ENCODE measurements around the gene CTNNA2.

CTNNA2 gene

DNA sequence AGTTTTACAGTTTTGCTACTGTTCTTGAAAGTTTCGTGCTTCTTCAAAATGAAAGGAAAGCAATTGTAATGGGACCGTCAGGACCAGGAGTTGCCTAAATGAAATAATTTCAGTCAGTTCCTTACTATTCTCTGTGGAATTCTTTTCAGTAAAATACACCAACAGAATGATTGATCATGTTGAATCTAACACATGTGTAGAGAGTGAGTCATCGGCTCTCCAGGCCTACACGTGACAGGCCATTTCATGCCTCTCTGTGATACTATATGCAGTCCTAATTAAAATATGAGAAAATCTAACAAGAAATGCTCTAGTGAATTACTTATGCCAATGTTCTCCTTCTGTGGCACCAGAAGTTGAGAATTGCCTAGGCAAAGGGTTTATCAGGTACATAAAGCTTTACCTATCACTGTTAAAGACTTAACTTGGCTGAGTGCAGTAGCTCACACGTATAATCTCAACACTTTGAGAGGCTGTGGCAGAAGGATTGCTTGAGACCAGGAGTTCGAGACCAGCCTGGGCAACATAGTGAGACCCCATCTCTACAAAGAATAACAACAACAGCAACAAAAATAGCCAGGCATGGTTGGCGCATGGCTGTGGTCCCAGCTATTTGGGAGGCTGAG lies 592.3 kb downstream of the CTNNA2 start:
- Histone ChIP-seq H3K4me1 (ENCODE audit: control insufficient read depth, low read depth, low read length) (no peaks in the 10 kb centered on the region), H3K36me3 (ENCODE audit: control insufficient read depth, low read depth, low read length) (no peaks in the 10 kb centered on the region), H3K27ac (ENCODE audit: low read length) (no peak overlapping the region), H3K9ac (ENCODE audit: low read length) (no peak overlapping the region), H3K27me3 (ENCODE audit: control insufficient read depth, insufficient read depth, low read length) (no peaks in the 10 kb centered on the region), H3K4me3 (ENCODE audit: low read length) (no peak overlapping the region), H3K9me3 (ENCODE audit: control insufficient read depth, low read depth, low read length) (no peaks in the 10 kb centered on the region)

DNA sequence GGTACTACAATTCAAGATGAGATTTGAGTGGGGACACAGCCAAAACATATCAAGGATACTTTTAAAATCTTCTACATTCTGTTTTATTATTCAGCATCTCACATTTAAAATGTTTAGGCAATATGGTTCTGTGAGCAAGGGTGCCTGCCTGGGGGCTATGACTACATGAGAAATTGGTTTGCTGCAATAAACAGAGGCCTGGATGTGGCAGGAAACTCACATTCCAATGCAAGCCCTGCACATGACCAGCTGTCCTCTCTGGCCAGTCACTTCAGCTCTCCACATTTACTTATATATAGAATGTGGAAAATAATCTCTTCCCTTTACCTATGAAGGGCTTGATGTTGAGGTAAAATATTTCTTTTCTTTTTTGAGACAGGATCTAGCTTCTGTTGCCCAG lies 598.3 kb downstream of the CTNNA2 start:
- no peaks in the 10 kb centered on the region for H3K4me1 ChIP-seq (ENCODE audit: control insufficient read depth, low read depth, low read length)
- H3K27ac ChIP-seq (ENCODE audit: low read length) = no peak overlapping the region
- H3K27me3 ChIP-seq (ENCODE audit: control insufficient read depth, insufficient read depth, low read length) = no peaks in the 10 kb centered on the region
- H3K9me3 ChIP-seq (ENCODE audit: control insufficient read depth, low read depth, low read length) = no peaks in the 10 kb centered on the region
- no peak overlapping the region for H3K9ac ChIP-seq (ENCODE audit: low read length)
- no peaks in the 10 kb centered on the region for H3K36me3 ChIP-seq (ENCODE audit: control insufficient read depth, low read depth, low read length)
- no peak overlapping the region for H3K4me3 ChIP-seq (ENCODE audit: low read length)

- Histone ChIP-seq H3K9ac (ENCODE audit: low read length) (no peak overlapping the region), H3K9me3 (ENCODE audit: control insufficient read depth, low read depth, low read length) (no peaks in the 10 kb centered on the region), H3K27me3 (ENCODE audit: control insufficient read depth, insufficient read depth, low read length) (no peaks in the 10 kb centered on the region), H3K36me3 (ENCODE audit: control insufficient read depth, low read depth, low read length) (no peaks in the 10 kb centered on the region), H3K4me1 (ENCODE audit: control insufficient read depth, low read depth, low read length) (no peaks in the 10 kb centered on the region), H3K4me3 (ENCODE audit: low read length) (no peak overlapping the region), H3K27ac (ENCODE audit: low read length) (no peak overlapping the region)
Observed at GRCh38 chr2:80112790-80113189, 599.9 kb downstream of the CTNNA2 start.

DNA sequence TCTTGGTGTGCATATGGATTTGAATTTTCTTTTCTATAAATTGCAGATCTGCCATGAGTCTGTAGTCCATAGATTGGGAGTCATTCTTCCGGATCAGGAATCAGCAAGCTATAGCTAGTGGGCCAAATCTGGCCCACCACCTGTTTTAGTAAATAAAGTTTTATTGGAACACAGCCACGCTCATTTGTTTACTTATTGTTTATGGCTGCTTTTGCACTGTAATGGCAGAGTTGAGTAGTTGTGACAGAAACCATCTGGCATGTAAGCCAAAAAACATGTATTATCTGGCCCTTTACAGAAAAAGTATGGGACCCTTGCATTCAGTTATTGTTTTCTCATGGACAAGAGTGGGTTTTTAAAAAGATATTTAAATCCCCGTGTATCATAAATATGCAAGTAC lies 600.5 kb downstream of the CTNNA2 start:
- Histone ChIP-seq H3K27me3 (ENCODE audit: control insufficient read depth, insufficient read depth, low read length) (no peaks in the 10 kb centered on the region), H3K9me3 (ENCODE audit: control insufficient read depth, low read depth, low read length) (no peaks in the 10 kb centered on the region), H3K36me3 (ENCODE audit: control insufficient read depth, low read depth, low read length) (no peaks in the 10 kb centered on the region), H3K4me1 (ENCODE audit: control insufficient read depth, low read depth, low read length) (no peaks in the 10 kb centered on the region), H3K27ac (ENCODE audit: low read length) (no peak overlapping the region), H3K4me3 (ENCODE audit: low read length) (no peak overlapping the region), H3K9ac (ENCODE audit: low read length) (no peak overlapping the region)

DNA sequence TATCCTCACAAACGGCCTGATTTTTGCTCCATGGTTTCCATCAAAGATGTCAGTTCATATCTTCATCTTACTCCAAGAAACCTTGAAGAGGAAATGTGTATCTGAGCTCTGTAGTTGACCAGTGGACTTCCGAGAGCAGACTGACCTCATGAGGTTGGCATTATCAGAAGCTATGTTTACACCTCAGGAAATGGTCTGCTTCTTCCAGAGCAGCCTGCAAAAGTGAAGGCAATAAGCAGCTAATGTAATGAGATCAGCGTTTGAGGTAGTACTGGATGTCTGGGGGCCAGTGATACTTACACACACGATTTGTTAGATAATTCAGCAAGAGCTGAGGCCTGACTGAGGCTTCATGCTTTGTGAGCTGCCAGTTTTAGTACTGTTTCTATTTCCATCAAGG lies 602.0 kb downstream of the CTNNA2 start:
- H3K27me3 ChIP-seq (ENCODE audit: control insufficient read depth, insufficient read depth, low read length) = no peaks in the 10 kb centered on the region
- no peaks in the 10 kb centered on the region for H3K9me3 ChIP-seq (ENCODE audit: control insufficient read depth, low read depth, low read length)
- H3K4me1 ChIP-seq (ENCODE audit: control insufficient read depth, low read depth, low read length) = no peaks in the 10 kb centered on the region
- no peak overlapping the region for H3K27ac ChIP-seq (ENCODE audit: low read length)
- H3K36me3 ChIP-seq (ENCODE audit: control insufficient read depth, low read depth, low read length) = no peaks in the 10 kb centered on the region
- no peak overlapping the region for H3K4me3 ChIP-seq (ENCODE audit: low read length)
- no peak overlapping the region for H3K9ac ChIP-seq (ENCODE audit: low read length)

DNA sequence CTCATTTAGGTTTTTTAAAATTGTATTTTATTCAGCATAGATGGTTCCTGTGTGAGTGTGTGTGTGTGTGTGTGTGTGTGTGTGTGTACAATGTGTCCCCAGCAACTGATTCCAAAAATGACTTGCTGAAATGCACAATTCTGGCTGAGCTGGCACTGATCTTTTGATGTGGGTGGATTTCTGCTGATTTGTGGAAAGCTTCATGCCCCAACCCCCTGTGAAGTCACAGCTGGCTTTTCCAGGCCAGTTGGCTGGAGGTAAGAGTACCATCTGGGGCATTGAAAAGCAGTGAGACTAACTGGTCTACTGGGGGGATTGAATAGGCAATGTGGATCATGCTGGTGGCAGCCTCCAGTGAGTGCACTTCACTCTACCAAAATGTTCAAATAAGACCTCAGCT lies 604.5 kb downstream of the CTNNA2 start:
- no peaks in the 10 kb centered on the region for H3K9me3 ChIP-seq (ENCODE audit: control insufficient read depth, low read depth, low read length)
- H3K4me3 ChIP-seq (ENCODE audit: low read length) = no peak overlapping the region
- no peaks in the 10 kb centered on the region for H3K27me3 ChIP-seq (ENCODE audit: control insufficient read depth, insufficient read depth, low read length)
- H3K27ac ChIP-seq (ENCODE audit: low read length) = no peak overlapping the region
- no peaks in the 10 kb centered on the region for H3K36me3 ChIP-seq (ENCODE audit: control insufficient read depth, low read depth, low read length)
- H3K4me1 ChIP-seq (ENCODE audit: control insufficient read depth, low read depth, low read length) = no peaks in the 10 kb centered on the region
- H3K9ac ChIP-seq (ENCODE audit: low read length) = no peak overlapping the region

DNA sequence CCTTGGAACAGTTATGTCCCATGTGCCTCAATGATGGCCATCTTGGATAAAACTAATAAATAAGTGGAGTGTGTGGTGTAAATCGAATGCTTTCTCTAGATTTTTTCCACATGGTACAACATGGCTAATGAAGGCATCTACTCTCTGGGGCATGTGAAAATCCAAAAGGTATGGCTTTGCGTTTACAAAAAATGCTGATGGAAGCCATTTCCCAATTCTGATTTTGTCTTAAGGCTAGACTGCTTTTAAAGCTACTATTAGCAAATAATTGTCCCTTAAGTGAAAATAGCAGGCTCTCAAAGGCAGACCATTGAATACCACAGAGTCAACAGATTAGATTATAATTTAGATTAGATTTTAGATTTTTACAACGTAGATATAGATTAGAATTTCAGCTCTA lies 608.0 kb downstream of the CTNNA2 start:
- Histone ChIP-seq H3K36me3 (ENCODE audit: control insufficient read depth, low read depth, low read length) (no peaks in the 10 kb centered on the region), H3K9me3 (ENCODE audit: control insufficient read depth, low read depth, low read length) (no peaks in the 10 kb centered on the region), H3K9ac (ENCODE audit: low read length) (no peak overlapping the region), H3K27ac (ENCODE audit: low read length) (no peak overlapping the region), H3K4me3 (ENCODE audit: low read length) (no peak overlapping the region), H3K27me3 (ENCODE audit: control insufficient read depth, insufficient read depth, low read length) (no peaks in the 10 kb centered on the region), H3K4me1 (ENCODE audit: control insufficient read depth, low read depth, low read length) (no peaks in the 10 kb centered on the region)

DNA sequence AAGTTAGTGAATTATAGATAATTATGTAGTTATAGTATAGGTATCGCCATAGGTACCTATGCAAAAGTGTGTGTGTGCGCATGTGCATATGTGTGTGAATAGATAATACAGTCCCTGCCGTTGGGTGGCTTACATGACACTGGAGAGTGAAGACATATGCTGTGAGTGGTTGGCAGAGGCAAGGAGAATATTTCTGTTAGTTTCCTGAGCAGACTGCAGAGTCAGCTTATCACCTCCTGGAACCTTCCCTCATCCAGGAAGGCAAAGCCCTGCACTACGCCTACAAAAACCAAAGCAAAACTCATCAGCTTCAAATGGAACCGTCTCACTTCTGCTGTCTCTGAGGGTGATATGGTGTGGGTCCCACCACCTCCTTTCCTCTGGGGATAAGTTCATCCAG lies 609.8 kb downstream of the CTNNA2 start:
- no peaks in the 10 kb centered on the region for H3K36me3 ChIP-seq (ENCODE audit: control insufficient read depth, low read depth, low read length)
- no peaks in the 10 kb centered on the region for H3K9me3 ChIP-seq (ENCODE audit: control insufficient read depth, low read depth, low read length)
- H3K9ac ChIP-seq (ENCODE audit: low read length) = no peak overlapping the region
- no peaks in the 10 kb centered on the region for H3K27me3 ChIP-seq (ENCODE audit: control insufficient read depth, insufficient read depth, low read length)
- no peak overlapping the region for H3K4me3 ChIP-seq (ENCODE audit: low read length)
- no peaks in the 10 kb centered on the region for H3K4me1 ChIP-seq (ENCODE audit: control insufficient read depth, low read depth, low read length)
- no peak overlapping the region for H3K27ac ChIP-seq (ENCODE audit: low read length)

GRCh38 chr2:80126596-80127189 lies 613.8 kb downstream of the CTNNA2 start:
- no peak overlapping the region for H3K9ac ChIP-seq (ENCODE audit: low read length)
- no peaks in the 10 kb centered on the region for H3K27me3 ChIP-seq (ENCODE audit: control insufficient read depth, insufficient read depth, low read length)
- no peak overlapping the region for H3K27ac ChIP-seq (ENCODE audit: low read length)
- H3K4me3 ChIP-seq (ENCODE audit: low read length) = no peak overlapping the region
- H3K4me1 ChIP-seq (ENCODE audit: control insufficient read depth, low read depth, low read length) = no peaks in the 10 kb centered on the region
- H3K9me3 ChIP-seq (ENCODE audit: control insufficient read depth, low read depth, low read length) = no peaks in the 10 kb centered on the region
- no peaks in the 10 kb centered on the region for H3K36me3 ChIP-seq (ENCODE audit: control insufficient read depth, low read depth, low read length)

DNA sequence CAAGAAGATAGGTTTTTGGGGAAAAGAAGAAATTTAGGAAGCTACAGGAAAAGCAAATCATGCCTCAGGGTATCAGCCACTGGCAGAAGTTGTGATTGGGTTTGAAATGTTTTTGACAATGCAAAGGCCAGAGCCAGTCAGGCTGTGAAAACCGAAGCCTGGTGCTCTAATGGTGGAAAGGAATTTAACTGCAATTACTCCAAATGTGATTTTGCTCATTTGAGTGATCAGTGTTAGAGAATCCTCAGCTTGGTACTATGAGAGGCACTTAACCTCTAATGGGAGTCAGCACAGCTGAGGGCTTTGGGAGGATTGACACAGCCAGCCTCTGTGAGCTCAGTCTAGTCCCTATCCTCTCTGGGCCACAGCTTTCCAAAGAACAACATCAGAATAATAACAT lies 615.2 kb downstream of the CTNNA2 start:
- Histone ChIP-seq H3K36me3 (ENCODE audit: control insufficient read depth, low read depth, low read length) (no peaks in the 10 kb centered on the region), H3K9ac (ENCODE audit: low read length) (no peak overlapping the region), H3K27me3 (ENCODE audit: control insufficient read depth, insufficient read depth, low read length) (no peaks in the 10 kb centered on the region), H3K27ac (ENCODE audit: low read length) (no peak overlapping the region), H3K4me1 (ENCODE audit: control insufficient read depth, low read depth, low read length) (no peaks in the 10 kb centered on the region), H3K9me3 (ENCODE audit: control insufficient read depth, low read depth, low read length) (no peaks in the 10 kb centered on the region), H3K4me3 (ENCODE audit: low read length) (no peak overlapping the region)

DNA sequence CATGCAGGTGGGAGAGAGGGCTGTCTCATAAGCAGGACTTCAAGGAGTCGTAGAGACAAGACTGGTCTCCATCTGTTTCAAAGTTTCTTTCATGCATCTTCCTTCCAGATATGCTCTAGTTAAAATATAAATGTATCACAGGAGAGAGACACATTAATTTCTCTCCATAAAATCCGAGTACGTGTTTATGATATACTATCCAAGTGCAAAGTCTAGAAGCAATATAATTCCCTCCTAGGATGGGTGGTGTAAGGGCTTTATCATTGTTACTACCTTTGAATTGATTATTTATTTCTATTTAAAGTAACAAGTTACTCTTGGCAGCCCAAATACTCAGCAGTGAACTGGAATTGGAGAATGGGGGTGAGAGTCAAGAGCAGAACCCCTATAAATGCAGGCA lies 619.4 kb downstream of the CTNNA2 start:
- Histone ChIP-seq H3K27ac (ENCODE audit: low read length) (no peak overlapping the region), H3K27me3 (ENCODE audit: control insufficient read depth, insufficient read depth, low read length) (no peaks in the 10 kb centered on the region), H3K4me1 (ENCODE audit: control insufficient read depth, low read depth, low read length) (peaks cover 10% of the 10 kb centered on the region), H3K9me3 (ENCODE audit: control insufficient read depth, low read depth, low read length) (no peaks in the 10 kb centered on the region), H3K9ac (ENCODE audit: low read length) (no peak overlapping the region), H3K36me3 (ENCODE audit: control insufficient read depth, low read depth, low read length) (no peaks in the 10 kb centered on the region), H3K4me3 (ENCODE audit: low read length) (no peak overlapping the region)

- H3K36me3 ChIP-seq (ENCODE audit: control insufficient read depth, low read depth, low read length) = no peaks in the 10 kb centered on the region
- no peaks in the 10 kb centered on the region for H3K9me3 ChIP-seq (ENCODE audit: control insufficient read depth, low read depth, low read length)
- H3K27ac ChIP-seq (ENCODE audit: low read length) = no peak overlapping the region
- peaks cover 10% of the 10 kb centered on the region for H3K4me1 ChIP-seq (ENCODE audit: control insufficient read depth, low read depth, low read length)
- no peak overlapping the region for H3K4me3 ChIP-seq (ENCODE audit: low read length)
- no peaks in the 10 kb centered on the region for H3K27me3 ChIP-seq (ENCODE audit: control insufficient read depth, insufficient read depth, low read length)
- H3K9ac ChIP-seq (ENCODE audit: low read length) = no peak overlapping the region
Observed at GRCh38 chr2:80135001-80135400, 622.1 kb downstream of the CTNNA2 start.
